Activated T-helper 1 cell treated with anti-CD3 and anti-CD28 coated beads, Interleukin-12 subunit alpha, Interleukin-12 subunit beta, Interleukin-2, Interleukin-4 antibody, amounts not matched to agents 30 ng/mL and 10 ng/mL and 1 ng/mL, durations not matched to agents 14 hours and 24 hours and 36 hours (primary cell): ENCODE data around the gene ANXA3. TPM values are rescaled to one million over a fixed set of nuclear protein-coding genes. Genes with fewer than 3 reads are reported as not detected.
"Not testable (repeated sequence)": the region's sequence is repeated elsewhere in the genome, so short reads cannot be mapped to it uniquely, and the experiment has no call there.

ENCODE experiments used
- DNase-seq: peaks from one replicate; pipeline ENCODE4 v3.0.0; 2021; ENCODE audit warnings: low spot score
- H3K27ac Mint-ChIP-seq: one replicate; pipeline ENCODE4 v1.8.0; 2021; ENCODE audit warnings: mild to moderate bottlenecking, mixed read lengths
- H3K27me3 Mint-ChIP-seq: one replicate; pipeline ENCODE4 v1.8.0; 2022; ENCODE audit warnings: mild to moderate bottlenecking, moderate library complexity, mixed read lengths; ENCODE audit not compliant: insufficient read depth
- H3K36me3 Mint-ChIP-seq: one replicate; pipeline ENCODE4 v1.8.0; 2021; ENCODE audit warnings: low read depth, mixed read lengths
- H3K4me1 Mint-ChIP-seq: one replicate; pipeline ENCODE4 v1.8.0; 2021; ENCODE audit warnings: low read depth, mixed read lengths
- H3K4me3 Mint-ChIP-seq: one replicate; pipeline ENCODE4 v1.8.0; 2021; ENCODE audit warnings: mild to moderate bottlenecking, moderate library complexity, mixed read lengths
- H3K9me3 Mint-ChIP-seq: one replicate; pipeline ENCODE4 v1.8.0; 2021; ENCODE audit warnings: mixed read lengths
- intact Hi-C: fragments of 100-400 bp; cut with micrococcal nuclease; formaldehyde crosslinking; loops from one replicate; pipeline ENCODE4 v1.15.1; 2024
- total RNA-seq: library from RNA; stranded (reverse); gene quantifications from 2 replicates; pipeline ENCODE4 v1.2.3, GENCODE V29; 2022

The ANXA3 gene
- total RNA-seq, 1 donor from 2014 or later: 9.2 TPM

GRCh38 chr4:78547899-78548298, 3.7 kb upstream of the ANXA3 start:
- peaks cover 20% of the 10 kb centered on the region for H3K27me3 Mint-ChIP-seq
- H3K27ac Mint-ChIP-seq, intact Hi-C loops, H3K36me3 Mint-ChIP-seq, H3K4me3 Mint-ChIP-seq, DNase-seq, H3K9me3 Mint-ChIP-seq: not testable (repeated sequence)
- peaks cover 16% of the 10 kb centered on the region for H3K4me1 Mint-ChIP-seq

- H3K27ac Mint-ChIP-seq, H3K4me3 Mint-ChIP-seq, intact Hi-C loops, H3K9me3 Mint-ChIP-seq, H3K36me3 Mint-ChIP-seq, DNase-seq: not testable (repeated sequence)
- Mint-ChIP-seq H3K27me3 (peaks cover 16% of the 10 kb centered on the region), H3K4me1 (peaks cover 26% of the 10 kb centered on the region)
Observed at GRCh38 chr4:78548889-78549288, 2.7 kb upstream of the ANXA3 start.

GRCh38 chr4:78552389-78553042, 946 bp downstream of the ANXA3 start:
- Mint-ChIP-seq H3K4me3 (peak overlapping the region; percentile 78), H3K4me1 (peaks cover 29% of the 10 kb centered on the region), H3K27me3 (peaks cover 18% of the 10 kb centered on the region), H3K36me3 (peaks cover 32% of the 10 kb centered on the region), H3K9me3 (peaks cover 19% of the 10 kb centered on the region), H3K27ac (peak overlapping the region; percentile 63)
- no peak for DNase-seq
- intact Hi-C loops: loop anchor here (1.0 to 5.0 kb wide), 4 partner anchors 9 to 385 kb away; partner anchors contain the start of genes BMP2K and PAQR3

- Mint-ChIP-seq H3K27me3 (peaks cover 18% of the 10 kb centered on the region), H3K36me3 (peaks cover 37% of the 10 kb centered on the region), H3K4me1 (peaks cover 29% of the 10 kb centered on the region), H3K27ac (no peak overlapping the region), H3K4me3 (peak overlapping the region; percentile 78), H3K9me3 (peaks cover 19% of the 10 kb centered on the region)
- intact Hi-C loops: loop anchor here (2.0 to 5.0 kb wide), 2 partner anchors 224 to 384 kb away; partner anchors contain the start of genes BMP2K and PAQR3
- DNase-seq: no peak
Observed at GRCh38 chr4:78553043-78553396, 1.4 kb downstream of the ANXA3 start.

- intact Hi-C loops: loop anchor here (2.0 to 5.0 kb wide), 2 partner anchors 223 to 384 kb away; partner anchors contain the start of genes BMP2K and PAQR3
- Mint-ChIP-seq H3K27ac (no peak overlapping the region), H3K27me3 (peaks cover 18% of the 10 kb centered on the region), H3K36me3 (peaks cover 38% of the 10 kb centered on the region), H3K9me3 (peaks cover 19% of the 10 kb centered on the region), H3K4me3 (no peak overlapping the region), H3K4me1 (peaks cover 29% of the 10 kb centered on the region)
- no peak for DNase-seq
Observed at GRCh38 chr4:78553529-78554060, 2.0 kb downstream of the ANXA3 start.

- H3K27ac Mint-ChIP-seq: no peak overlapping the region
Observed at GRCh38 chr4:78556665-78557064, 5.1 kb downstream of the ANXA3 start.

GRCh38 chr4:78557841-78558240, 6.3 kb downstream of the ANXA3 start:
- Mint-ChIP-seq H3K4me3 (no peak overlapping the region), H3K27me3 (peaks cover 5% of the 10 kb centered on the region), H3K27ac (no peak overlapping the region), H3K4me1 (peaks cover 13% of the 10 kb centered on the region), H3K36me3 (peaks cover 31% of the 10 kb centered on the region), H3K9me3 (peaks cover 14% of the 10 kb centered on the region)
- intact Hi-C loops: no loop called here
- DNase-seq: no peak

More at GRCh38 chr4:78556665-78557064, 5.1 kb downstream of the ANXA3 start:
- Mint-ChIP-seq H3K36me3 (peaks cover 34% of the 10 kb centered on the region), H3K4me1 (peaks cover 20% of the 10 kb centered on the region), H3K27me3 (peaks cover 2% of the 10 kb centered on the region), H3K4me3 (no peak overlapping the region), H3K9me3 (peaks cover 19% of the 10 kb centered on the region)
- intact Hi-C loops: no loop called here
- no peak for DNase-seq

GRCh38 chr4:78558410-78558809, 6.8 kb downstream of the ANXA3 start:
- DNase-seq: no peak
- intact Hi-C loops: no loop called here
- Mint-ChIP-seq H3K9me3 (peaks cover 14% of the 10 kb centered on the region), H3K36me3 (peaks cover 31% of the 10 kb centered on the region), H3K27me3 (peaks cover 5% of the 10 kb centered on the region), H3K4me3 (no peak overlapping the region), H3K4me1 (peaks cover 8% of the 10 kb centered on the region), H3K27ac (no peak overlapping the region)

GRCh38 chr4:78560296-78560963, 8.9 kb downstream of the ANXA3 start:
- Mint-ChIP-seq H3K4me3 (no peak overlapping the region), H3K27me3 (peaks cover 3% of the 10 kb centered on the region), H3K9me3 (peaks cover 14% of the 10 kb centered on the region), H3K27ac (no peak overlapping the region), H3K36me3 (peaks cover 25% of the 10 kb centered on the region), H3K4me1 (peaks cover 7% of the 10 kb centered on the region)
- intact Hi-C loops: no loop called here
- DNase-seq: no peak

- no peak for DNase-seq
- Mint-ChIP-seq H3K27ac (no peak overlapping the region), H3K4me3 (no peak overlapping the region), H3K27me3 (peaks cover 3% of the 10 kb centered on the region), H3K9me3 (peaks cover 7% of the 10 kb centered on the region), H3K36me3 (peaks cover 17% of the 10 kb centered on the region), H3K4me1 (peaks cover 16% of the 10 kb centered on the region)
- intact Hi-C loops: no loop called here
Observed at GRCh38 chr4:78561677-78562076, 10.1 kb downstream of the ANXA3 start.

- H3K36me3 Mint-ChIP-seq: peaks cover 10% of the 10 kb centered on the region
- no peak overlapping the region for H3K4me3 Mint-ChIP-seq
- H3K4me1 Mint-ChIP-seq: peaks cover 26% of the 10 kb centered on the region
- H3K27me3 Mint-ChIP-seq: peaks cover 3% of the 10 kb centered on the region
- no peak for DNase-seq
- H3K9me3 Mint-ChIP-seq: no peaks in the 10 kb centered on the region
- H3K27ac Mint-ChIP-seq: no peak overlapping the region
- intact Hi-C loops: no loop called here
Observed at GRCh38 chr4:78562687-78563086, 11.1 kb downstream of the ANXA3 start.

GRCh38 chr4:78565971-78566372, 14.4 kb downstream of the ANXA3 start:
- H3K27me3 Mint-ChIP-seq: peaks cover 3% of the 10 kb centered on the region

GRCh38 chr4:78566834-78567499, 15.4 kb downstream of the ANXA3 start:
- H3K27ac Mint-ChIP-seq: peak overlapping the region; percentile 7
- H3K36me3 Mint-ChIP-seq: peaks cover 11% of the 10 kb centered on the region
- intact Hi-C loops: no loop called here
- DNase-seq: no peak
- H3K4me3 Mint-ChIP-seq: no peak overlapping the region
- peaks cover 3% of the 10 kb centered on the region for H3K27me3 Mint-ChIP-seq
- no peaks in the 10 kb centered on the region for H3K9me3 Mint-ChIP-seq
- H3K4me1 Mint-ChIP-seq: peaks cover 29% of the 10 kb centered on the region

More at GRCh38 chr4:78565971-78566372, 14.4 kb downstream of the ANXA3 start:
- Mint-ChIP-seq H3K9me3 (no peaks in the 10 kb centered on the region), H3K36me3 (peaks cover 11% of the 10 kb centered on the region), H3K4me3 (no peak overlapping the region), H3K27ac (peak overlapping the region; percentile 0), H3K4me1 (peaks cover 29% of the 10 kb centered on the region)
- intact Hi-C loops: no loop called here
- DNase-seq: no peak
